HG03095 (cell line): ENCODE data around the gene SLC30A1.
"Not testable (repeated sequence)": the region's sequence is repeated elsewhere in the genome, so short reads cannot be mapped to it uniquely, and the experiment has no call there.

Experiments used
- ATAC-seq: cut with Tn5 transposase; IDR thresholded peaks from one replicate; pipeline ENCODE4 v1.9.1; 2021; ENCODE audit warnings: moderate library complexity; ENCODE audit not compliant: unreplicated experiment

SLC30A1 gene

GRCh38 chr1:211578640-211579439 is at the start of gene SLC30A1:
TSS of gene SLC30A1 (minus strand) at chr1:211579161. CDS start at chr1:211578612, 549 bp downstream.
- ATAC-seq = peak; percentile 75

GRCh38 chr1:211628417-211628816 is 49.5 kb upstream of the SLC30A1 start:
- no peak for ATAC-seq

- no peak for ATAC-seq
Observed at GRCh38 chr1:211627259-211627658, 48.3 kb upstream of the SLC30A1 start.

- ATAC-seq = not testable (repeated sequence)
Observed at GRCh38 chr1:211625866-211626265, 46.9 kb upstream of the SLC30A1 start.

GRCh38 chr1:211625040-211625439 is 46.1 kb upstream of the SLC30A1 start:
- no peak for ATAC-seq

GRCh38 chr1:211623515-211623914 is 44.6 kb upstream of the SLC30A1 start:
- ATAC-seq = no peak

GRCh38 chr1:211621447-211622198 is 42.7 kb upstream of the SLC30A1 start:
- no peak for ATAC-seq

GRCh38 chr1:211620097-211620496 is 41.1 kb upstream of the SLC30A1 start:
- ATAC-seq = no peak

- no peak for ATAC-seq
Observed at GRCh38 chr1:211619033-211619996, 40.4 kb upstream of the SLC30A1 start.

- no peak for ATAC-seq
Observed at GRCh38 chr1:211616965-211617297, 38.0 kb upstream of the SLC30A1 start.

- ATAC-seq = no peak
Observed at GRCh38 chr1:211616231-211616964, 37.4 kb upstream of the SLC30A1 start.

- ATAC-seq = no peak
Observed at GRCh38 chr1:211614615-211615014, 35.7 kb upstream of the SLC30A1 start.

- ATAC-seq = no peak
Observed at GRCh38 chr1:211613951-211614350, 35.0 kb upstream of the SLC30A1 start.

GRCh38 chr1:211613108-211613947 is 34.4 kb upstream of the SLC30A1 start:
- no peak for ATAC-seq

- no peak for ATAC-seq
Observed at GRCh38 chr1:211612786-211613107, 33.8 kb upstream of the SLC30A1 start.

- no peak for ATAC-seq
Observed at GRCh38 chr1:211611818-211612217, 32.9 kb upstream of the SLC30A1 start.

- ATAC-seq = no peak
Observed at GRCh38 chr1:211610779-211611556, 32.0 kb upstream of the SLC30A1 start.

GRCh38 chr1:211609120-211610024 is 30.4 kb upstream of the SLC30A1 start:
- ATAC-seq = no peak
